GM12878 (cell line): ENCODE results near the gene GRM1.

Experiments used
- CREM ChIP-seq: IDR thresholded peaks from 2 replicates; pipeline ENCODE4 v1.6.1; 2014; ENCODE audit warnings: antibody characterized with exemption, low read depth
- CTCF ChIP-seq, 3 experiments: IDR thresholded peaks in 2 of 3; conservative IDR thresholded peaks in 1 of 3; 2 replicates each; pipeline ENCODE4 v1.5.1; 2011; ENCODE audit warnings: low read depth in 3 of 3, low read length in 3 of 3, mild to moderate bottlenecking in 3 of 3, control low read depth in 2 of 3, moderate library complexity in 2 of 3, inconsistent platforms in 1 of 3, mixed read lengths in 1 of 3; ENCODE audit not compliant: control insufficient read depth in 2 of 3, insufficient read depth in 1 of 3; ENCODE audit errors: extremely low read depth in 1 of 3
- ESRRA ChIP-seq: IDR thresholded peaks from 2 replicates; pipeline ENCODE4 v1.6.1; 2012; ENCODE audit warnings: mild to moderate bottlenecking, low read length, improper control_type of control experiment
- EZH2 ChIP-seq: IDR thresholded peaks from 2 replicates; pipeline ENCODE4 v1.6.1; 2012; ENCODE audit warnings: low read depth, mild to moderate bottlenecking, control low read depth, inconsistent platforms, low read length, borderline replicate concordance; ENCODE audit not compliant: control insufficient read depth
- IRF5 ChIP-seq: fragments of 450-650 bp; IDR thresholded peaks from 2 replicates; pipeline ENCODE4 v1.6.1; 2017; ENCODE audit warnings: borderline replicate concordance
- MXI1 ChIP-seq: fragments of 150-350 bp; IDR thresholded peaks from 2 replicates; pipeline ENCODE4 v1.6.1; 2011; ENCODE audit warnings: low read depth, mild to moderate bottlenecking, inconsistent platforms, low read length, improper control_type of control experiment
- NR2C1 ChIP-seq: fragments of 450-650 bp; IDR thresholded peaks from 2 replicates; pipeline ENCODE4 v1.6.1; 2017; ENCODE audit warnings: antibody characterized with exemption, mild to moderate bottlenecking, moderate library complexity
- NR2F1 ChIP-seq: fragments of 450-650 bp; conservative IDR thresholded peaks from 2 replicates; pipeline ENCODE4 v1.6.1; 2017; ENCODE audit warnings: mild to moderate bottlenecking
- RAD21 ChIP-seq: IDR thresholded peaks from 2 replicates; pipeline ENCODE4 v1.6.1; 2011; ENCODE audit warnings: mild to moderate bottlenecking, low read depth, low read length, moderate library complexity; ENCODE audit not compliant: insufficient read depth
- SPI1 ChIP-seq: IDR thresholded peaks from 2 replicates; pipeline ENCODE4 v1.6.1; 2011; ENCODE audit warnings: low read depth, mild to moderate bottlenecking, low read length, moderate library complexity, borderline replicate concordance; ENCODE audit not compliant: insufficient read depth
- STAT3 ChIP-seq: IDR thresholded peaks from 2 replicates; pipeline ENCODE4 v1.6.1; 2011; ENCODE audit warnings: low read depth, low read length, improper control_type of control experiment
- SUZ12 ChIP-seq: fragments of 200-600 bp; sonication (generic); IDR thresholded peaks from one replicate; pipeline ENCODE4 v1.6.1; 2018; ENCODE audit warnings: antibody characterized with exemption, mild to moderate bottlenecking; ENCODE audit not compliant: unreplicated experiment
- ZBED1 ChIP-seq: IDR thresholded peaks from 2 replicates; pipeline ENCODE4 v1.6.1; 2016; ENCODE audit warnings: borderline replicate concordance
- ZNF217 ChIP-seq: fragments of 450-650 bp; IDR thresholded peaks from 2 replicates; pipeline ENCODE4 v1.6.1; 2017; ENCODE audit warnings: antibody characterized with exemption, mild to moderate bottlenecking

GRCh38 chr6:146470091-146470770 lies 441.4 kb downstream of the GRM1 start:
- no peak for TF ChIP-seq EZH2
- no peak for TF ChIP-seq ZNF217
- TF ChIP-seq SUZ12, result no peak
- TF ChIP-seq MXI1, result no peak
- no peak for TF ChIP-seq ZBED1
- no peak for TF ChIP-seq CTCF (IDR thresholded peaks at IDR 0.05 in 2 of 3, conservative IDR thresholded peaks at IDR 0.05 in 1 of 3; ENCODE audit: control insufficient read depth in 2 of 3, extremely low read depth in 1 of 3, insufficient read depth in 1 of 3, low read depth in 3 of 3, low read length in 3 of 3)
- no peak for TF ChIP-seq SPI1
- no peak for TF ChIP-seq STAT3
- TF ChIP-seq ESRRA, result no peak
- no peak for TF ChIP-seq CREM
- no peak for TF ChIP-seq NR2F1
- TF ChIP-seq NR2C1, result no peak
- no peak for TF ChIP-seq RAD21
- no peak for TF ChIP-seq IRF5
